HEK293 (cell line): Measurements from ENCODE around the gene SLC22A3.

Experiments
- CTCF ChIA-PET: fragments of 350-600 bp; formaldehyde crosslinking; extraction: SDS; loops from one replicate; lab custom pipeline; 2021; ENCODE audit warnings: antibody characterized with exemption; lab: Yijun Ruan, JAX
- POLR2A ChIA-PET: fragments of 300-600 bp; formaldehyde crosslinking; extraction: SDS; loops from one replicate; lab custom pipeline; 2020; ENCODE audit warnings: antibody characterized with exemption, inconsistent platforms; lab: Yijun Ruan, JAX
- H3K27ac ChIP-seq: fragments of 200-500 bp; sonication (Bioruptor generic); 2 replicates; pipeline ENCODE4 v1.5.1; 2014; ENCODE audit warnings: low read depth, low read length, control low read depth, inconsistent platforms; ENCODE audit errors: extremely low read depth
- H3K36me3 ChIP-seq, 2 experiments: fragments of 200-500 bp in 1 of 2; sonication (Bioruptor generic) in 1 of 2; 1 replicate in 1 of 2; 2 replicates in 1 of 2; pipeline ENCODE4 v1.5.1; 2014 to 2017; ENCODE audit warnings: inconsistent platforms in 2 of 2, low read length in 2 of 2; ENCODE audit not compliant: control insufficient read depth in 2 of 2, insufficient read depth in 1 of 2
- H3K4me1 ChIP-seq: fragments of 200-500 bp; sonication (Bioruptor generic); 2 replicates; pipeline ENCODE4 v1.5.1; 2014; ENCODE audit warnings: mild to moderate bottlenecking, low read length, inconsistent platforms; ENCODE audit not compliant: control insufficient read depth, insufficient read depth
- H3K4me3 ChIP-seq: 2 replicates; pipeline ENCODE4 v1.5.1; 2011; ENCODE audit warnings: low read depth, mild to moderate bottlenecking, control low read depth, low read length, moderate library complexity
- H3K9me3 ChIP-seq: fragments of 200-500 bp; sonication (Bioruptor generic); 2 replicates; pipeline ENCODE4 v1.5.1; 2014; ENCODE audit warnings: low read depth, low read length, inconsistent platforms; ENCODE audit not compliant: control insufficient read depth, insufficient read depth
- EGR2 ChIP-seq: fragments of 450-650 bp; formaldehyde crosslinking; IDR thresholded peaks from 2 replicates; pipeline ENCODE4 v1.5.1; 2016; ENCODE audit warnings: low read depth, missing biosample characterization, missing genetic modification characterization
- KLF8 ChIP-seq: fragments of 450-650 bp; formaldehyde crosslinking; IDR thresholded peaks from 2 replicates; pipeline ENCODE4 v1.5.1; 2016; ENCODE audit warnings: missing biosample characterization, missing genetic modification characterization
- MYNN ChIP-seq: fragments of 450-650 bp; formaldehyde crosslinking; IDR thresholded peaks from 2 replicates; pipeline ENCODE4 v1.5.1; 2016; ENCODE audit warnings: missing biosample characterization, missing genetic modification characterization, borderline replicate concordance
- OSR2 ChIP-seq: fragments of 450-650 bp; formaldehyde crosslinking; IDR thresholded peaks from 2 replicates; pipeline ENCODE4 v1.5.1; 2016; ENCODE audit warnings: missing biosample characterization, missing genetic modification characterization
- PRDM1 ChIP-seq: fragments of 450-650 bp; formaldehyde crosslinking; IDR thresholded peaks from 2 replicates; pipeline ENCODE4; 2016; ENCODE audit warnings: missing biosample characterization, missing genetic modification characterization
- WT1 ChIP-seq: fragments of 450-650 bp; formaldehyde crosslinking; IDR thresholded peaks from 2 replicates; pipeline ENCODE4 v1.5.1; 2016; ENCODE audit warnings: missing biosample characterization, missing genetic modification characterization
- ZBTB11 ChIP-seq: fragments of 450-650 bp; formaldehyde crosslinking; conservative IDR thresholded peaks from 2 replicates; pipeline ENCODE4 v1.5.1; 2016; ENCODE audit warnings: low read depth, missing biosample characterization, missing genetic modification characterization
- ZBTB48 ChIP-seq: fragments of 450-650 bp; formaldehyde crosslinking; IDR thresholded peaks from 2 replicates; pipeline ENCODE4 v1.5.1; 2016; ENCODE audit warnings: missing biosample characterization, missing genetic modification characterization
- ZFP69B ChIP-seq: fragments of 450-650 bp; formaldehyde crosslinking; IDR thresholded peaks from 2 replicates; pipeline ENCODE4 v1.5.1; 2016; ENCODE audit warnings: missing biosample characterization, missing genetic modification characterization
- ZNF146 ChIP-seq: fragments of 450-650 bp; formaldehyde crosslinking; IDR thresholded peaks from 2 replicates; pipeline ENCODE4 v1.5.1; 2016; ENCODE audit warnings: missing biosample characterization, missing genetic modification characterization
- ZNF18 ChIP-seq: fragments of 450-650 bp; formaldehyde crosslinking; IDR thresholded peaks from 2 replicates; pipeline ENCODE4 v1.5.1; 2016; ENCODE audit warnings: missing biosample characterization, missing genetic modification characterization
- ZNF24 ChIP-seq: fragments of 450-650 bp; formaldehyde crosslinking; IDR thresholded peaks from 2 replicates; pipeline ENCODE4 v1.5.1; 2016; ENCODE audit warnings: missing biosample characterization, missing genetic modification characterization
- ZNF26 ChIP-seq: fragments of 450-650 bp; formaldehyde crosslinking; IDR thresholded peaks from 2 replicates; pipeline ENCODE4 v1.5.1; 2016; ENCODE audit warnings: missing biosample characterization, missing genetic modification characterization
- ZNF48 ChIP-seq: fragments of 450-650 bp; formaldehyde crosslinking; IDR thresholded peaks from 2 replicates; pipeline ENCODE4 v1.5.1; 2016; ENCODE audit warnings: missing biosample characterization, missing genetic modification characterization
- ZNF501 ChIP-seq: fragments of 450-650 bp; formaldehyde crosslinking; IDR thresholded peaks from 2 replicates; pipeline ENCODE4 v1.5.1; 2016; ENCODE audit warnings: missing biosample characterization, missing genetic modification characterization
- ZNF548 ChIP-seq: fragments of 450-650 bp; formaldehyde crosslinking; IDR thresholded peaks from 2 replicates; pipeline ENCODE4 v1.5.1; 2016; ENCODE audit warnings: missing biosample characterization, missing genetic modification characterization
- ZNF549 ChIP-seq: fragments of 450-650 bp; IDR thresholded peaks from 2 replicates; pipeline ENCODE4 v1.5.1; 2018; ENCODE audit warnings: missing biosample characterization, missing genetic modification characterization, mild to moderate bottlenecking, inconsistent platforms, moderate library complexity
- ZNF600 ChIP-seq: fragments of 450-650 bp; formaldehyde crosslinking; IDR thresholded peaks from 2 replicates; pipeline ENCODE4 v1.5.1; 2016; ENCODE audit warnings: missing biosample characterization, missing genetic modification characterization
- ZNF623 ChIP-seq: fragments of 450-650 bp; formaldehyde crosslinking; IDR thresholded peaks from 2 replicates; pipeline ENCODE4 v1.5.1; 2016; ENCODE audit warnings: missing biosample characterization, missing genetic modification characterization
- ZNF654 ChIP-seq: fragments of 450-650 bp; formaldehyde crosslinking; IDR thresholded peaks from 2 replicates; pipeline ENCODE4 v1.5.1; 2016; ENCODE audit warnings: low read depth, missing biosample characterization, missing genetic modification characterization
- ZNF76 ChIP-seq: fragments of 450-650 bp; formaldehyde crosslinking; IDR thresholded peaks from 2 replicates; pipeline ENCODE4; 2016; ENCODE audit warnings: low read depth, missing biosample characterization, missing genetic modification characterization, borderline replicate concordance

Gene SLC22A3

GRCh38 chr6:160430751-160431150 is 82.6 kb downstream of the SLC22A3 start:
- Histone ChIP-seq H3K27ac (no peak overlapping the region), H3K4me3 (no peak overlapping the region), H3K4me1 (peaks cover 27% of the 10 kb centered on the region), H3K36me3 (no peaks in the 10 kb centered on the region), H3K9me3 (no peaks in the 10 kb centered on the region)
- POLR2A ChIA-PET = no interaction called here
- CTCF ChIA-PET = interaction anchor here (1.1 kb wide), 1 partner anchor 131 kb away, joined by 3 read pairs; no protein-coding TSS in a partner anchor
- no peak for TF ChIP-seq ZNF623 (tag by site-specific recombination)
- TF ChIP-seq ZBTB11 (tag by site-specific recombination) = no peak
- TF ChIP-seq, all 188 proteins: peak for 0

- ChIA-PET POLR2A (no interaction called here), CTCF (interaction anchor here (1.1 kb wide), 1 partner anchor 131 kb away, joined by 3 read pairs; no protein-coding TSS in a partner anchor)
- H3K9me3 ChIP-seq = no peaks in the 10 kb centered on the region
- TF ChIP-seq EGR2 (no peak), ZNF548 (tag by site-specific recombination) (no peak), MYNN (tag by site-specific recombination) (no peak), ZBTB48 (tag by site-specific recombination) (no peak), ZNF76 (no peak), WT1 (tag by site-specific recombination) (0 out of 2 replicates have a peak, but pooled peaks have one; percentile 37), KLF8 (peak; percentile 48; the same call in 1 of the 2 replicates), PRDM1 (no peak), OSR2 (0 out of 2 replicates have a peak, but pooled peaks have one; percentile 12), ZNF549 (tag by site-specific recombination) (0 out of 2 replicates have a peak, but pooled peaks have one; percentile 32), ZNF24 (tag by site-specific recombination) (no peak), ZNF18 (tag by site-specific recombination) (no peak), ZNF501 (tag by site-specific recombination) (no peak), ZNF600 (tag by site-specific recombination) (no peak), ZNF26 (tag by site-specific recombination) (no peak), ZNF654 (tag by site-specific recombination) (no peak), ZNF48 (no peak), ZFP69B (tag by site-specific recombination) (no peak), ZNF146 (no peak)
- TF ChIP-seq, all 188 proteins: peak for 4
- Histone ChIP-seq H3K27ac (no peak overlapping the region), H3K4me3 (no peak overlapping the region), H3K4me1 (peaks cover 27% of the 10 kb centered on the region), H3K36me3 (no peaks in the 10 kb centered on the region)
Observed at GRCh38 chr6:160431226-160431625, 83.0 kb downstream of the SLC22A3 start.
